Nephron progenitor cell (in vitro differentiated cells): ENCODE measurements around the gene PMPCA.

Source experiments
- DNase-seq: peaks from one replicate; pipeline ENCODE4 v3.0.0; 2021
- H3K27ac Mint-ChIP-seq: 2 replicates; pipeline ENCODE4 v1.8.0; 2021; ENCODE audit warnings: mild to moderate bottlenecking, moderate library complexity, mixed read lengths
- H3K27me3 Mint-ChIP-seq: 2 replicates; pipeline ENCODE4 v1.8.0; 2021; ENCODE audit warnings: mild to moderate bottlenecking, low read depth, mixed read lengths; ENCODE audit not compliant: poor library complexity
- H3K36me3 Mint-ChIP-seq: 2 replicates; pipeline ENCODE4 v1.8.0; 2021; ENCODE audit warnings: low read depth, mixed read lengths
- H3K4me1 Mint-ChIP-seq: 2 replicates; pipeline ENCODE4 v1.8.0; 2021; ENCODE audit warnings: mixed read lengths
- H3K4me3 Mint-ChIP-seq: 2 replicates; pipeline ENCODE4 v1.8.0; 2021; ENCODE audit warnings: mild to moderate bottlenecking, moderate library complexity, mixed read lengths
- H3K9me3 Mint-ChIP-seq: 2 replicates; pipeline ENCODE4 v1.8.0; 2021; ENCODE audit warnings: mild to moderate bottlenecking, moderate library complexity, mixed read lengths
- TF ChIP-seq, protein P1 (sequence below): fragments of 200-600 bp; sonication (generic); IDR thresholded peaks from 2 replicates; pipeline ENCODE4 v1.5.0; 2021; ENCODE audit warnings: antibody characterized with exemption

PMPCA gene

DNA sequence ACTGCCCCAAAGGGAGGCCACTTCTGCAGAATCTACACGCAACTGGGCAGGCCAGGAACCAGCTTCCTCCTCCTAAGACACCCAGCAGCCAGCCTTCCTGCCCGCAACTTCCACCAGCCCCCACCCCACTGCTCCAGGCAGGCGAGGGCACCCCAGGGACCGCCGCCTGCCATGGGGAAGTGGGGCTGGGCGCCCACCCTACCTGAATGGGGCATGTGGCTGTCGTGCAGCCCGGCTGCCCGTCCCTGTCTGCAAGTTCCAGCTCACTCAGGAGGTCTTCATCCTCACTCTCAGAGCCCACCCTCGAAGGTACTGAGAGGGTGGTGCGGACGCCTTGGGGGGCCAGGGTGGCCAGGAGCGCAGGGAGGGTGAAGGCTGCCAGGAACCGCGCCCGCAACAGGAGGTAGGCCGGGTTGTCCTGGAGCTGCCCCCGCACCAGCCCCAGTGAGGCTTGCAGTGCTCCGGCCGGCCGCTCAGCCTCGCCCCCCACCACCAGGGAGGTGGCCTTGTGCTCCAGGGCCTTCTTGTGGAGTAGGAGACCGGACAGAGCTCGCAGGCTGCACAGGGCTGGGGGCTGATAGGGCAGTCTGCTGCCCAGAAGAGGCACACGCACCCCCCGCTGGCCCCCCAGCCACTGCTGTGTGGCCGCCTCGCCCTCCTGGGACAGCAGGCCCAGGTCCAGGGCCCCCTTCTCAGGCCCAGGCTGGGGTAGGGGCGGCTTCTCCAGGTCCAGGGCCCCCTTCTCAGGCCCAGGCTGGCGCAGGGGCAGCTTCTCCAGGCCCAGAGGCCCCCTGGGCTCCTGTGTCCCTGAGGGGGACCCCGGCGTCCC lies 32.9 kb upstream of the PMPCA start:
- H3K27ac Mint-ChIP-seq = no peak overlapping the region
- peaks cover 2% of the 10 kb centered on the region for H3K27me3 Mint-ChIP-seq
- no peak for DNase-seq
- H3K4me1 Mint-ChIP-seq = peaks cover 18% of the 10 kb centered on the region
- H3K36me3 Mint-ChIP-seq = no peaks in the 10 kb centered on the region
- TF ChIP-seq, protein P1, sequence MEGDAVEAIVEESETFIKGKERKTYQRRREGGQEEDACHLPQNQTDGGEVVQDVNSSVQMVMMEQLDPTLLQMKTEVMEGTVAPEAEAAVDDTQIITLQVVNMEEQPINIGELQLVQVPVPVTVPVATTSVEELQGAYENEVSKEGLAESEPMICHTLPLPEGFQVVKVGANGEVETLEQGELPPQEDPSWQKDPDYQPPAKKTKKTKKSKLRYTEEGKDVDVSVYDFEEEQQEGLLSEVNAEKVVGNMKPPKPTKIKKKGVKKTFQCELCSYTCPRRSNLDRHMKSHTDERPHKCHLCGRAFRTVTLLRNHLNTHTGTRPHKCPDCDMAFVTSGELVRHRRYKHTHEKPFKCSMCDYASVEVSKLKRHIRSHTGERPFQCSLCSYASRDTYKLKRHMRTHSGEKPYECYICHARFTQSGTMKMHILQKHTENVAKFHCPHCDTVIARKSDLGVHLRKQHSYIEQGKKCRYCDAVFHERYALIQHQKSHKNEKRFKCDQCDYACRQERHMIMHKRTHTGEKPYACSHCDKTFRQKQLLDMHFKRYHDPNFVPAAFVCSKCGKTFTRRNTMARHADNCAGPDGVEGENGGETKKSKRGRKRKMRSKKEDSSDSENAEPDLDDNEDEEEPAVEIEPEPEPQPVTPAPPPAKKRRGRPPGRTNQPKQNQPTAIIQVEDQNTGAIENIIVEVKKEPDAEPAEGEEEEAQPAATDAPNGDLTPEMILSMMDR = no peak
- H3K4me3 Mint-ChIP-seq = no peak overlapping the region
- H3K9me3 Mint-ChIP-seq = no peaks in the 10 kb centered on the region

- H3K4me3 Mint-ChIP-seq = no peak overlapping the region
- TF ChIP-seq, protein P1 = no peak
- peak overlapping the region; percentile 81 for H3K27ac Mint-ChIP-seq
- H3K36me3 Mint-ChIP-seq = no peaks in the 10 kb centered on the region
- H3K4me1 Mint-ChIP-seq = peaks cover 10% of the 10 kb centered on the region
- no peak for DNase-seq
- H3K27me3 Mint-ChIP-seq = peaks cover 2% of the 10 kb centered on the region
- H3K9me3 Mint-ChIP-seq = no peaks in the 10 kb centered on the region
These were observed 32.1 kb upstream of the PMPCA start for GRCh38 chr9:136378170-136379002.

- TF ChIP-seq, protein P1 = no peak
- peak overlapping the region; percentile 81 for H3K27ac Mint-ChIP-seq
- no peak for DNase-seq
- no peak overlapping the region for H3K4me3 Mint-ChIP-seq
- H3K9me3 Mint-ChIP-seq = no peaks in the 10 kb centered on the region
- peaks cover 2% of the 10 kb centered on the region for H3K27me3 Mint-ChIP-seq
- peaks cover 8% of the 10 kb centered on the region for H3K4me1 Mint-ChIP-seq
- no peaks in the 10 kb centered on the region for H3K36me3 Mint-ChIP-seq
These were observed 31.5 kb upstream of the PMPCA start for GRCh38 chr9:136379003-136379287.

DNA sequence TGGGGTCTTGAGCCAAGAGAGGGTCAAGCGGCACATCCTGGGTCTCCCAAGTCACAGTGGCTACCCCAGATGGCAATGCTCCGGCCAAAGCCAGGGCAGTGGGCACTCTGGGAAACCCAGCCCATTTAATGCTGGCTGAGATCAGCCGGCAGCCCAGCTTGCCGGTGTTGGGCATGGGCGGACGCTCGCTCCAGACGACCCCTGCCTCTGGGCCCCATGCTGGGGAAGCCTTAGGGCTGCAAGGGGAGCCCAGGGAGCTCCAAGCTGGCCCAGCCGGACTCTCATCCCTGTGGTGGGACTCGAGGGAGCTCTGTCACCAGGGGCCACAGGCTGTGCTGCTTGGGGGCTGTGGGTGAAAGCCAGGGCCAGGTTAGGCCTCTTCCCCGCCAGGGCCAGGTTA lies 31.1 kb upstream of the PMPCA start:
- no peak for DNase-seq
- Mint-ChIP-seq H3K4me1 (peaks cover 5% of the 10 kb centered on the region), H3K27ac (no peak overlapping the region), H3K27me3 (peaks cover 1% of the 10 kb centered on the region), H3K9me3 (no peaks in the 10 kb centered on the region), H3K36me3 (peaks cover 2% of the 10 kb centered on the region), H3K4me3 (no peak overlapping the region)
- TF ChIP-seq, protein P1 = no peak

- H3K36me3 Mint-ChIP-seq = peaks cover 7% of the 10 kb centered on the region
- no peak overlapping the region for H3K27ac Mint-ChIP-seq
- TF ChIP-seq, protein P1 = no peak
- no peaks in the 10 kb centered on the region for H3K9me3 Mint-ChIP-seq
- DNase-seq = no peak
- H3K4me1 Mint-ChIP-seq = peaks cover under 1% of the 10 kb centered on the region
- H3K4me3 Mint-ChIP-seq = no peak overlapping the region
- no peaks in the 10 kb centered on the region for H3K27me3 Mint-ChIP-seq
These were observed 30.6 kb upstream of the PMPCA start for GRCh38 chr9:136379891-136380290.
